Neural cell (in vitro differentiated cells): ENCODE measurements around the gene SFXN2.

Experiments used
- CTCF ChIP-seq: fragments of 450-650 bp; IDR thresholded peaks from 2 replicates; pipeline ENCODE4 v1.5.1; 2014; ENCODE audit warnings: antibody characterized with exemption, mild to moderate bottlenecking, moderate library complexity; ENCODE audit not compliant: poor library complexity, severe bottlenecking
- POLR2AphosphoS5 ChIP-seq: IDR thresholded peaks from 2 replicates; pipeline ENCODE4 v1.6.1; 2012
- SMC3 ChIP-seq: fragments of 450-650 bp; conservative IDR thresholded peaks from 2 replicates; pipeline ENCODE4 v1.6.1; 2014; ENCODE audit warnings: antibody characterized with exemption, mild to moderate bottlenecking, moderate library complexity; ENCODE audit not compliant: poor library complexity

DNA sequence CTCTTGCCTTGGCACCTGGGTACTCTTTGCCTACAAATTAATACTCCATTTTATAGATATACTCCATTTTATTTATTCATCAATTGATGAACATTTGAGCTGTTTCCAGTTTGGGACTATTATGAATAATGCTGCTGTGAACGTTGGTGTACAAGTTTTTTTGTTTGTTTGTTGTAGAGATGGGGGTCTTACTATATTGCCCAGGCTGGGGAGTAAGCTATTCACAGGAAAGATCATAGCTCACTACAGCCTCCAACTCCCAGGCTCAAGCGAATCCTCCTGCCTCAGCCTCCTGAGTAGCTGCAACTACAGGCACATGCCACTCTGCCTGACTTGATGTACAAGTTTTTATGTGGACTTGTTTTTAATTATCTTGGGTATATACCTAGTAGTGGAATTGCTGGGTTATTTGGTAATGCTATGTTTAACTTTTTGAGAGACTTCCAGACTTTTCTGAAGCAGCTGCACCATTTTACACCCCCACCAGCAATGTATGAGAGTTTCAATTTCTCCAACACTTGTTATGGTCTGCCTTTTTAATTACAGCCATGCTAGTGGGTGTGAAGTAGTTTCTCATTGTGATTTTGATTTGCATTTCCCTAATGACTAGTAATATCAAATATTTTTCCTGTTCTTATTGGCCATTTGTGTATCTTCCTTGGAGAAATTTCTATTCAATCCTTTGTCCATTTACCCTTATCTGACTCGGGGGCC is 45.2 kb downstream of the SFXN2 start:
- TF ChIP-seq CTCF: no peak
- no peak for TF ChIP-seq SMC3
- no peak for TF ChIP-seq POLR2AphosphoS5
